ENCODE data around the gene CSNK2B.

The CSNK2B gene

DNA sequence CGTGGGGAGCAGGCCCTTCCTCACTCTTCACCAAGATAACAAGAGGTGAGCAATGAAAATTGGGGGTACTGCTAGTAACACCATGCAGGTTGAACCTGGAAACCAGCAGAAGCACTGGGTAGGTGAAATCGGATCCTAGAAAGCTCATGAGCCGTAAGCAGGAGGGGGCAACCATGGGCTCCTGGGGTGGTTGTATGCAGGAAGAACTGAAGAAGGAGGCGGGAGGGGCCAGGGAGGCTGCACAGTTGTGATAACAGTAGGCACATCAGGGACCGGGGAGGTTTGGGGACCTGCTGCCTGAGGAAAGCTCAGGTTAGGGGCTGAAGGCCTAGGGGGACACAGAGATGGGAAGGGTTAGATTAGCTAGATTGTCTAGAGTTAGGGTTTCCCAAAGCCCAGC, 20.6 kb downstream of the CSNK2B start:
- no peak for DNase-seq (ENCODE audit: low read depth, low spot score)
- H3K27ac ChIP-seq, result no peak overlapping the region

DNA sequence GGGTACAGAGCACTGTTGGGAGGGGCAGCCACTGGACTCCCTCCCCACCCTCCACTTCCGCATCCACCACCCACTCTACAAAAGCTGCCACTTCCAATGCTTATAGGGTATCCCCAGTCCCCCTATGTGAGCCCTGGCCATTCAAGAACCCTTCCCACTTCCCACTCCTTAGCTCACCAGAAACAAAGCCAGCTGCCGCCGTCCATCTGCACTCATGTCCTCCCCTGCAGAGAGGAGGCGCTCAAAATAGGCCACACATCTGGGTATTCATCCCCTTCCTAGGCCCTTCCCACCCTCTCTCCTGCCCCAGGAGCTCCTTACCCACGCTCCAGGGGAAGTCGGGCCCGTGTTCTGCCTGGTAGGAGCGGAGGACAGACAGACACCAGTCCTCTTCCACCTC, 21.4 kb downstream of the CSNK2B start:
- H3K27ac ChIP-seq, result no peak overlapping the region
- DNase-seq (ENCODE audit: low read depth, low spot score), result no peak

DNA sequence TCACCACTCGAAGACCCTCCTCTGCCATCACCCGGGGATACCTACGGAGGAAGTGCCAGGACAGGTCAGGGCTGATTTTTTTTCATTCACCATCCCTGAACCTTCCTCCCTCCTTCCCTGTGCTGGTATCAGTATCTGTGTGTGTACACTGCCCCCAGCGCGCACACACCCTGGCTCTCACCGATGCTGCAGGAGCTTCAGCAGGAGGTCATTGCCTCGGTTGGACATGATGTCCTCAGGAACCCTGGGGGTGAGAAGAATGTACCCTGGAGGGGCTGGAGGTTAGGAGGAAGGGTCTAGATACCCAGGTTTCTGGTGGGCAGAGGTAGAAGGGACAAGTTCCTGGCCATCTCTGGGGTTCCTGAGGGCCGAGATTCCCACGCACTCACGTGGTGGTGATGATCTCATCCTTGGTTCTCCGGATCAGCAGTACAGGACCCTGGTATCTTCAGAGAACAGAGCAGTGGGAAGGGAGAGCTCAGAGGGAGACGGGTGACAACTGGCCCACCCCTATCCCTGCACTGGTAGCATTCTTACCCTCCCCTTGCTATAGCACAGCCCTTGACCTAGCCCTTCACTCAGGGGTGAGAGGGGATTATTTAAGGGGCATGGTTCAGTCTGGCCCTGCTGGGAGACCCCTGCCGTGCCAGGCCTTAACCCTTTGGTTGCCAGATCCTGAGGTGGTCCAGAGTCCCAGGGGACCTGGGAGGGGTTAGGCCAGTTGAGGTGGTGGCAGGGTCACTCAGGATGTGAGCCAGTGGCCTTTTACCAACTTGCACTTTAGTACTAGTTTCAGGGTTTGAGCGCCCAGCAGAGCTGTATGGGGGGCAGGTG, 22.2 kb downstream of the CSNK2B start:
- no peak for DNase-seq (ENCODE audit: low read depth, low spot score)
- no peak overlapping the region for H3K27ac ChIP-seq

DNA sequence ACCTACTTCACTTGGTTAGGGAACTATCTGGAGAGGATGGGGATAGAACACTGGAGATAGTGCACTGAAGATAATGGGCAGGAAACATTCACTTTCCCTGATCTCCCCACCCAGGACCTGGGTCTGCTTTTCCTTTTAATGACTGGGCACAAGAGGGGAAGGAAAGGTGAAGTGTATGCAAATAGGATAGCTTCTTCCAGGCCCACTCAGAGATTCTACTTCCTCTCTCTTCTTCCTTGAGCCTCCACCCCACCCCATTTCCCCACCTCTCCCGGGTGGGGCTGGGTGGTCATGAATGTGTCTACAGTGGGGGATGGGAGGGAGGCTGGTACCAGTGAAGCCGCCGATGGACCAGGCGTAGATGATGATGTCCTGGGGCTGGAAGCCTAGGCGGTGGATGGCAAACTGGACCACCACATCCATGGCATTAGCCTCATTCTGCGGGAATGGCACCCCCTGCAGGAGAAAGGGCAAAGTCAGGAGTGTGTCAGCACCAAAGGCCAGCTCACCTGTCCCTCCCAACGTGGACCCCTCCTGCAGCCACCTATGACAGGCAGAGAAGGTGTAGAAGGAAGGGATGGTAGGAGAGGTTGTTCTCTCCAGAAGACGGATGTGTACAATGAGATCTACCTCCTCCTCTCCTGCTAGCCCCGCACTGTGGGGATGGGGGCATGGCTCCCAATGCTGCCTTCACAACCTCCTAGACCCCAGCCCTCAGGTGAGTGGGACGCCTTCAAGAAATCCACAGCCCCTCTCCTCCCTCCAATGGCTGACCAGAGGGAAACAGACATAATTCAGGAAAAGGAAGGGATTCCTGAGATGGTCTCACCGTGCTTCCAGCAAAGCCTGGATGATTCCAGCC, 23.6 kb downstream of the CSNK2B start:
- no peak overlapping the region for H3K27ac ChIP-seq
- DNase-seq (ENCODE audit: low read depth, low spot score), result no peak

DNA sequence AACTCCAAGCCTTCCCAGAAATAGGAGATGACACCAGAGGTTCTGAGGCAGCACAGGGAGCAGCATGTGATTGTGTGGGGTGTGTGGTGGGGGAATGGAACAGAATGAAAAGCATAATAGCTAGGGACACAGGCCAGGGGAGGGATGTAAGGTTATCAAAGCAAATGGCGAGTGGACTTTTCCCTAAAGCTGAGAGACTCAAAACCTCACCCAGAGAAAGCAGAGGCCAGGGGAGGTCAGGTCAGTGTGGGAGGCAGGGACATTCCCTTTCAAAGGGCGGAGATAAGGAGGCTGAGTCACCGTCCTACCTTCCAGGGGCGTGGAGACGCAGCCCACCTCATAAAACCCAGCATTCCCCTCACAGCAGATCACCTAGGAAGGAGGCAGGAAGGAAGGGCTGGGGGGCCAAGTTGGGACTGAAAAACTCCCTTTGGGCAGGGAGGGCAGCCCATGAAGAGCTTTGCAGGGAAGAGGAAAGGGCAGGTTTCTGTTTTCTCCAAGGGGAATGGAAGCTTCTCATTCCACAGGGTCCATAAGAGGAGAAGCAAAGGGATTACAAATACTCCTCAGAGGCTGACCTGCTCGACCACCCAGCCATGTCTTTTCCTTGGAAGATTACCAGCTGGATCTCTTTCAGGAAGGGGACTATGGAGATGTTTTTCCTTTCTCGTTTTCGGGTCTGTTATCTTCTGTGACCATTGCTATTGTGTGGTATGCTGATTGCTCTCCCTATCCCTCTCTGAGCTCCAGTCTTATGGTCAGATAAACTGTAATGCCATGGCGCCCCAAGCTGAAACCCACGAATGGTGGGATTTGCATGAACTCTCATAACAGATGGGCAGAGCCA, 24.6 kb downstream of the CSNK2B start:
- DNase-seq (ENCODE audit: low read depth, low spot score), result no peak

DNA sequence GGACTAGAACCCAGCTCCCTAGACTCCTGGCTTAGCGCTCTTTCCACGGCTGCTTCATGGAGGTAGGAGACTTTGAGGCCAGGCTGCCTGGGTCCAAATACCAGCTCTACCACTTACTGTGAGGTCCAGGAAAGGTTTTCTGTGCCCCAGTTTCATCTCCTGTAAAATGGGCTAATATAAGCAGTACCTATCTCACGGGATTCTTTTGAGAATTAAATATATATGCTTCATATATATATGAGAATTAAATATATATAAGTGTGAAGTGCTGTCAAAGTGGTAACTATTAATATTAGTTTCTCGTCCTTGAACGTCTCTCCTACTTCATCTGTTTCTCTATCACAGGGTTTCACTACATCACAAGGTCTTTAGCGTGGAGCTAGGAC, 25.2 kb downstream of the CSNK2B start:
- no peak overlapping the region for H3K27ac ChIP-seq
- no peak for DNase-seq (ENCODE audit: low read depth, low spot score)

More for the DNA sequence above, 24.6 kb downstream of the CSNK2B start:
- H3K27ac ChIP-seq, result no peak overlapping the region

DNA sequence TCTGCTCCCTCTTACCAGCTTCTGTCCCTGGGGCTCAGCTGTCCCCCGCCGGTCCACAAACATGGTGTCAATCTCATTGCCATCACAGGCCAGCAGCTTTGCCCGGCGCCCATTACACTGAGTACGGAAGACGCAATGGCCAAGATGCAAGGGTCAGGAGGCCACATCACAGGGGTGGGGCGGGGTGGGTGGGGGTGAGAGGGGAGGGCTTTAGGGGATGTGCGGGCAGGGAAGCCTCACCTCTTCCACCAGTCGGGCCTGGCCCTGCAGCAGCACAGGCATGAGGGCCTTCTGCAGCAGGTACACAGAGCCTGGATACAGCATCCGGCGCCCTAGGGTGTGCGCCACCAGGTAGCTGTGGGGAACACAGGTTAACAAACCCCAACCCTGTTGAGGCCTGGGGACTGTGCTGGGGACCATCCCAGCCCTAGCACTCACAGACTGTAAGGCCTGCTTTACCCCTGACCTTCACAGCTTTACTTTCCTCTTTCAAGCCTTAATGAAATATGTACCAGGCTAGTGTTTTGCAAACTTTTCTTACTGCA, 25.8 kb downstream of the CSNK2B start:
- no peak for DNase-seq (ENCODE audit: low read depth, low spot score)
- H3K27ac ChIP-seq, result no peak overlapping the region

DNA sequence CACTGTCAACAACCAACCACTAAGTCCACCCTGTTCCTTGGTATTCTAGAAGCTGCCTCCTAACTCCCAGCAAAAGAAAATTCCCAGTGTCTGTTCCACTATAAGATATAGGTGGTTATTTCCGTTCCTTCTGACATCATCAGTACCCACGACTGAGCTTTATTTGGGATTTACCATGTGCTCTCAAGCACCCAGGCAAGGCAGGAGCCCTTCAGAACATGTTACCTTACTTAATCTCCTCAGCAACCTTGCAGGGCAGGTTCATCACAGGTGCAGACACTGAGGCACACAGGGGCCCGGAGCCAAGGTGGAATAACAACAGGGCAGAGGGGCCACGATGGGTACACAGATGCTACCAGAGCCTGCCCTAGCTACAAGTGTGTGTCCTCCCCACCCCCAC, 26.5 kb downstream of the CSNK2B start:
- no peak overlapping the region for H3K27ac ChIP-seq

DNA sequence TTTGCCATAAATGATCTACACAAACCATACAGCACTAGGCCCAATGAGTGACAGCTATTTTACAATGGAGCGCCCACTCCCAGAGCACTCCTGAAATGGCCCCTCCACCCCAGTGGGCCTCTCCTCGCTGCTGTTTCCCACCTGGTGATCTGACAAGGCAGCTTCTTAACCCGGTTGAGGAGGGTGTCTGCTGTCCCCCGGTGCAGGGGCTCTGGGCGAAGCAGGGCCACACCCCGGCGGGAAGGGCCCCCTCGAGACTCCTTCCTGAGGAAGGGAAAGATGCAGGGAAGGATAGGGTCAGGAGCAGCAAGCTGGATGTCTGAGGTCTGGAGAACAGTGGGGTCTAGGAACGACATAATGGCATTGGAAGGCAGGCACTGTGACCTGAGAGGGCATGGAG, 27.0 kb downstream of the CSNK2B start:
- H3K27ac ChIP-seq, result no peak overlapping the region
- no peak for DNase-seq (ENCODE audit: low read depth, low spot score)

More for the DNA sequence above, 26.5 kb downstream of the CSNK2B start:
- no peak for DNase-seq (ENCODE audit: low read depth, low spot score)

DNA sequence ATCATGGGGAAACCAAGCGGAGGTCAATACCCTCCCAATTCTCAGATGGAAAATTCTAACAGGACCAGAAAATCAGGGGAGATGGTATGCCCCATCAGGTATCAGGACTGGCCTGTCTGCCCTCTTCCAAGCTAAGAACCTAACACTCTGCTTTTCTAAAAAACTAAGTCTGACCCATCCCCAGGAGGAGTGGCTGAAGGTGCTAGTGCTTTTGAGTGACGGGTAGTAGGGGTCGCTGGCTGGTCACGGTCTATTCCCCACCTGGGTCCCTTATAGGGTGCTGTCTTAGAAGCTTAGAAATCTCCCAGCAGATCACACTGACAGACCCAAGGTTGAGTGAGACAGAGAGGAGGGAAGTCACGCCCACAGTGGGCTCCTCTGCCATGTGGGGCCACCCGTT, 27.7 kb downstream of the CSNK2B start:
- H3K27ac ChIP-seq, result no peak overlapping the region
- no peak for DNase-seq (ENCODE audit: low read depth, low spot score)

DNA sequence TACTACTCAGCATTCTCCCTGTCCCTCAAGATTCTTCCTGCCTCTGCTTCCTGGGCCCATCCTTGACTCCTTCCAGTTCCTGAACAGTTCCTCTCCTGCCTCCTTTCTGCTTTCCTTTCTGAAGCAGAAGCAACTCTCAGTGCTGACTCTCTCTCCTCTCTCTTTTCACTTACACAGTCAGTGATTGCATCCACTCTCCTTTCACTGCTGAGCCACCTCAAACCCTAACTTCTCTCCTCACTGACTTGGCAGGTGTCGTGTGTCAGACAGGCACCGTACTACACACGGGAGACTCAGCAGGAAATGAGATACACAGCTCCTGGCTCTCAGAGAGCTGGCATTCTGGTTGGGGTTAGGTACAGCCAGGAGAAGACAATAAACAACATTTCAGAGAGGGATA, 31.7 kb downstream of the CSNK2B start:
- DNase-seq (ENCODE audit: low read depth, low spot score), result no peak
- no peak overlapping the region for H3K27ac ChIP-seq

DNA sequence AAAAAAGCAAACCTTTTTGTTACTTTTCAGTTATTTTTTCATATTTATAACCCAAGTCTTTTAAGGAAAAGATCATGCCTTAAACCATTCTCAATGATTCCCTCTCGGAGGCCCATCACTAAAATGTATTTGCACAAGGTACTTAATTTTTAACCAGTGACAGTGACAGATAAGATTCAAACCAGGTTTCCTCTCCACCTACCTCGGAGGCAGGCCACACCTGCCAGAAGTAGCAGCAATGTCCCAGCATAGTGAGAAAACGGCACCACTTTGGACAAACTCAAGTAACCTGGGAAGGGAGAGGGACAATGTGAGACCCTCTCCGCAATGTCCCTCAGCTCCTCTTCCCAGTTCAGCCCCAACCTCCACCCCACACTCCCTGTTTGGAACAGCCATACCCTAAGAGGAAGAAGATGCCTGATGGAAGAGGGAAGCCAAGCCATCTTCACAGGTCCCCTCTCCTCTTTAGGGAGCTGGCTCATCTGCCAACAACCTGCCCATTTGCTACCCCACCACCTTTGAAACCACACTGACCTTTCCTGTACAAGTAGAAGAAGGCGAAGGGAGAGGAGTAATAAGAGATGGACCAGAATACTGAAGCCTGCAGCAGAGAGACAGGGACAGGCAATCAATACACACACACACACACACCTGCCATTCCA, 35.0 kb downstream of the CSNK2B start:
- DNase-seq (ENCODE audit: low read depth, low spot score), result no peak
- no peak overlapping the region for H3K27ac ChIP-seq

DNA sequence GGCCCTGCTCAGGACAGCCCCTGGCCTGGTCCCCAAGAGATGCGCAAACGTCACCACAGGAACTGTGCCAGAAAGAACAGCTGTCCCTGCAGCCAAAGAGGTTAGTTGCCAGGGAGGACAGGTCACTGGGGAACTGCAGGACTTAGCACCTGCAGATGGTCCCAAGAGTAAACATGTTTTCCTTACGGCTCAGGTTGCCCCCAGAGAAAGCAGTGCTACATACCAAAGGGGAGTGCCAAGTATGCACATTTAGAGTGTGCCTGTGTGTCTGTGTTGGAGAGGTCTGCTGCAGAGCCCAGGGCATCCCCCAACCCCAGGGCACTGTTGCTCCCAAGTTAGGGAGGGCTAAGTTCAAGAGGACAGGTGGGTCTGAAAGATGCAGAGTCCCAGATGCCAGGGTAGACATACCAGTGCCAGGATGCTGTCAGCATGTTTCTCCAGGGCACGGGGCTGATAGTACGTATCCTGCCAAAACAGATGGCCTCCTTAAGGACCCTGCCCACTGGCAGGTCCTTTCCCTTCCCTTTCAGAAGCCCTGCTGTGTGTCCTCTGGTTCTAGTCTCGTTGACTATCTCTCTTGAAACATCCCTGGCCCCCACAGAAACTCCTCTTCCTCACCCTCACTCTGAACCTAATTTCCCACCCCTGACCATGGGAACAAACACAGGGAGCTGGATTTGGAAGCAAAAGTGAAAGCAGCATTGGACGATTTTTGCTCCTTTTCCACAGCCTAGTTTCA, 36.0 kb downstream of the CSNK2B start:
- H3K27ac ChIP-seq, result no peak overlapping the region
- DNase-seq (ENCODE audit: low read depth, low spot score), result no peak

DNA sequence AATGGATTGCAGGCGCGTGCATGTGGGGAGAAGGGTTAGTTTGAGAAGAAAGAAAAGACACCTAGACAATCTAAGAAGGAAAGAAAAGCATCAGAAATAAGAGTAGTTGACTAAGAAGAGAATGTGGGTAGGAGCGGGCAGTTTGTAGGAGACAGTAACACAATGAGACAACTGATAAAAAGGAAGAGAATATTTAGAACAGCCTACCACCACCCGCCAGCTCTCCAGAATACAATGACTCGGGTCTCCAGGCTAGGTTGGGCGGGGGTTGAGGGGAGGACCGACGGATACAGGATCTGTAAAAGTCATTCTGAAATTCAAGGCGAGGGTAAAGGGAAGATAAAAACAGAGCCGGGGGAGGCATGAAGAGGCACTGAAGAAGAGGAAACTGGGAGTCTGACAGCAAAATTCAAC, 36.5 kb downstream of the CSNK2B start:
- peak overlapping the region; percentile 74 for H3K27ac ChIP-seq
- DNase-seq (ENCODE audit: low read depth, low spot score), result no peak

DNA sequence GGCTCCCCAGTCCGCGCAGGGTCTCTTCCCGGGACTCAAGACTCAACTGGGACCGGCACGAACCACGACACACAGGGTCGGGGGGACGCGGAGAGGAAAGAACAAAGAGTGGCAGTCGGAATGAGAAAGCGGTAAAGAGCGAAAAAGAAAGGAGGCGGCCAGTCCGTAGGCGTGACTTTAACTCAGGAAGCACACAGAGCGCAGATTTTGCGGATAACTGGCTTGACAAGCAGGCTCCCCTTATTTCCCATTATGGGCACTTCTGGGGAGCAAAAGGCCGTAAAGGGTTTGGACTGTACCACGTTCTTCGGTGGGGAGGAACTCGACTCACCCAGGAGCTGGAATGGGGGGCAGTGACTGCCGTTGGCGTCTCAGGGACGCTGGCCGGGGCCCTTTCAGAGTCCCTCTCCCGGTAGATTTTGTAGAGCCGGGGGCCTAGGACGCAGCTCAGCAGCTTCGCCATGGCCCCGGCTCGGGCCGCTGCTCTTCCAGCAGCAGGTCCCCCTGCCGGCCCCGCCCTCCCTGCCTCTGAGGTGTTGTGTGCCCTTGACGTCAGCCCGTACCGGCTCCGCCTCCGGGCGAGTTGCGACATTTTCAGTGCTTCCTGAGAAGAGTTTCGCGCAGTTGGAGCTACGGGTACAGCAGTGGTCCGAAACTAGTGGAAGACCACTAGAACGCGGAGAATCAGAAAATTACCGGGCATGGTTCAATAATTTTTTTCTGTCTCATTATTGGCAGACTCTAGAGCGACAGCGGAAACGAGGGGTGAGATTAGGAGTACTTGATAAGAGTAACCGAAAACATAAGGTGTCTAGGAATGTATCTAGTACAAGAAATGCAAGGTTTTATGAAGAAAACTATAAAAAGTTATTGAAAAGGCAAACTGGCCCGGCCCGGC, 37.2 kb downstream of the CSNK2B start, which contains the start of gene ABHD16A:
Gene ABHD16A (minus strand): TSS at position 506 of the 898 bp plus-strand sequence. CDS start 43 bp downstream, at position 463.
- DNase-seq (ENCODE audit: low read depth, low spot score), result peak; percentile 83
- H3K27ac ChIP-seq, result peak within 1 kb of the TSS; percentile 74

DNA sequence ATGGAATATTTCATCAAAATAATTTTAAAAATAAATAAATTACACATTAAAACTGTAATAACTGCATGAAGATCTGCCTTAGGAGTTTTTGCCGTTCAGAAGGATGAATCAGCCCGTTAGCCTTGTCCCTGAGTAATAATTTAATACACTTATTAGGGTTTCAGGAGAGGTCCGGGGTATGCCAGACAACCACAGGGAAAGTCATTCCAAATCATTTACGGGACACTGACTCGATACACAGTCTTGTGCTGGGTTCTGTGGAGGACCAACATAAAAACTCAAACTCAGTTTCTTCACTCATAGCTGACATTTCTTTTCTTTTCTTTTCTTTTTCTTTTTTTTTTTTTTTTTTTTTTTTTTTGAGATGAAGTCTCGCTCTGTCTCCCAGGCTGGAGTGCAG, 40.1 kb downstream of the CSNK2B start:
- no peak for DNase-seq (ENCODE audit: low read depth, low spot score)
- no peak overlapping the region for H3K27ac ChIP-seq

DNA sequence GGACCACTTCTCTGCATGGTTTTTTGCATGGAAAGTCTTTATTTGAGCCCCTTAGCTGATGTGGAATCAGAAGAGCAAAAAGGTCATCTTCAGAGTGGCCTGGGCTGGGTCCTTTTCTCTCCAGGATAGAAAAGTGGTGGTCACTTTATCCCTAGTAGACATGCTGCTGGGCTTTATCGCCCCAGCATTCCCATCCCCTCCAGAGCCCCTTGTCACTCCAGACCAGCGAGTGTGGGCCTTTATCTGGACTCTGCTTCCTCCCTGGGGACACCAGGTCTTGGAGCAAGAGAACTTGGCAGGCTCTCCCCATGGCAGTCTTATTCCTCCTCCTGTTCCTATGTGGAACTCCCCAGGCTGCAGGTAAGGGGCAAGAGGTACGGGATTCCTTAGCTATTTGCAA, 40.7 kb downstream of the CSNK2B start, which contains the start of gene LY6G6F:
Gene LY6G6F (plus strand): TSS at position 268 of the 400 bp plus-strand sequence. CDS start 41 bp downstream, at position 309.
- no peak for DNase-seq (ENCODE audit: low read depth, low spot score)
- no peak within 1 kb of the TSS for H3K27ac ChIP-seq

DNA sequence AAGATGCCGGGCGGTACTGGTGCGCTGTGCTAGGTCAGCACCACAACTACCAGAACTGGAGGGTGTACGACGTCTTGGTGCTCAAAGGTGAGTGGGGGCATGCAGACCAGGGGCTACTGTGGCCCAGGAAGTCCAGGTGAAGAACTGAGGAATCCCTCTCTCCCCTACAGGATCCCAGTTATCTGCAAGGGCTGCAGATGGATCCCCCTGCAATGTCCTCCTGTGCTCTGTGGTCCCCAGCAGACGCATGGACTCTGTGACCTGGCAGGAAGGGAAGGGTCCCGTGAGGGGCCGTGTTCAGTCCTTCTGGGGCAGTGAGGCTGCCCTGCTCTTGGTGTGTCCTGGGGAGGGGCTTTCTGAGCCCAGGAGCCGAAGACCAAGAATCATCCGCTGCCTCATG, 41.8 kb downstream of the CSNK2B start:
- H3K27ac ChIP-seq, result no peak overlapping the region
- no peak for DNase-seq (ENCODE audit: low read depth, low spot score)

Measured in epithelial cell of prostate (primary cell).